Measurements from ENCODE around the gene PRR14. TPM values are rescaled to one million over a fixed set of nuclear protein-coding genes. Genes with fewer than 3 reads are reported as not detected.

Gene PRR14
- total RNA-seq, 4 donors from 2014 or later = 42.9 to 154 (median 85.5) TPM

DNA sequence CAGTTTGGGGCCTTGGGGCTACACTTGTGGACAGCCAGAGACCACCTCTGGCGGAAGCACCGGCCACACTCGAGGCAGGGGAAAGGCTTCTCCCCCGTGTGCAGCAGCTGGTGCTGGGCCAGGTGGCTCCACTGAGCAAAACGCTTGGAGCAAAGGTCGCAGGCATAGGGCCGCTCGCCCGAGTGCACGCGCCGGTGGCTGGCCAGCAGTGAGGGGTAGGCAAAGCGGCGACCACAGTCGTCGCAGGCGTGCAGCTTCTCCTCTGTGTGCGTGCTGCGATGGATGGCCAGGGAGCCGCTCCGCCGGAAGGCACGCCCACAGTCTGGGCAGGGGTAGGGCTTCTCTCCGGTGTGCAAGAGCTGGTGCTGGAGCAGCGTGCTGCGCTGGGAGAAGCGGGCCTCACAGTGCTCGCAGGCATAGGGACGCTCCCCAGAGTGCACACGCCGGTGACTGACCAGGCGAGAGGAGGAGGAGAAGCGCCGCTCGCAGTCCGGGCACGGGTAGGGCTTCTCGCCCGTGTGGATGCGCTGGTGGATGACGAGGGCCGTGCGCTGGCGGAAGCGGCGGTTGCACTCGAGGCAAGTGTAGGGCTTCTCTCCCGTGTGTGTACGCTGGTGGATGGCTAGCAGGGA lies 46.3 kb upstream of the PRR14 start:
- Histone ChIP-seq H3K4me3 (no peak overlapping the region), H3K27me3 (no peaks in the 10 kb centered on the region), H3K36me3 (peaks cover 0 to 47% (median 8%) of the 10 kb centered on the region in 4 donors), H3K9me3 (no peaks in the 10 kb centered on the region), H3K27ac (no peak overlapping the region), H3K4me1 (peaks cover 0 to 34% (median 11%) of the 10 kb centered on the region in 4 donors)
- DNase-seq = no peak
- 92% methylated on average over 49 of the region's 49 CpGs; no CpG with 5 or more reads in 1 of the 2 donors for WGBS, 2 donors (ENCODE audit: low coverage in 1 of 2)
- TF ChIP-seq POLR2AphosphoS5 (IDR thresholded peaks at IDR 0.05) (no peak), CTCF (IDR thresholded peaks at IDR 0.05) (no peak), EP300 (IDR thresholded peaks at IDR 0.05; ENCODE audit: low read depth) (no peak)
- in situ Hi-C loops (cut with MboI; ENCODE audit: low pct_ligation_motif_present in 1 of 4, low pct_unique_long_range_greater_than_20kb in 1 of 4, low sequenced_read_pairs in 3 of 4) = loop anchor here in 2 of 4 donors (10.0 kb wide), 2 partner anchors 160 to 170 kb away; partner anchors contain the start of genes DCTPP1 (in 1 of the 2) and SEPHS2 (in 1 of the 2)
- intact Hi-C loops (cut with DNase I; ENCODE audit: low total_unique reads) = no loop called here

DNA sequence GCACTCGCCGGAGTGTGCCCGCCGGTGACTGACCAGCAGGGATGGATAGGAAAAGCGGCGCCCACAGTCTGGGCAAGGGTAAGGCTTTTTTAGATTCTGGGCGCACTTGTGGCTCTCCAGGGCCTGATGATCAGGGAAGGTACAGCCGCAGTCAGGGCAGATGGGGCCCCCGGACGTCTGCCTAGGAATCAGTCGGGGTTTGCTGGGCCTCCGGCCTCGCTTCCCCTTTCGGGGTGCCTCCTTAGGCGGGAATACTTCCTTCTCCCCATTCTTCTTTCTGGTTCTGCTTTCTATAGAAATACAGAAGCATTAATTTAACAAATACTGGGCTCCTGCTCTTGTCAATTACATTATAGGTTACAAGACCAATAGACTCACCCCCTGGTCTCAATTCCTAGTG lies 45.6 kb upstream of the PRR14 start:
- H3K27me3 ChIP-seq = no peaks in the 10 kb centered on the region
- DNase-seq = no peak
- H3K36me3 ChIP-seq = peaks cover 0 to 47% (median 8%) of the 10 kb centered on the region in 4 donors
- WGBS, 2 donors (ENCODE audit: low coverage in 1 of 2) = 91 to 98% methylated on average over 8 to 15 of the region's 15 CpGs
- in situ Hi-C loops (cut with MboI; ENCODE audit: low pct_ligation_motif_present in 1 of 4, low pct_unique_long_range_greater_than_20kb in 1 of 4, low sequenced_read_pairs in 3 of 4) = loop anchor here in 2 of 4 donors (10.0 kb wide), 2 partner anchors 160 to 170 kb away; partner anchors contain the start of genes DCTPP1 (in 1 of the 2) and SEPHS2 (in 1 of the 2)
- intact Hi-C loops (cut with DNase I; ENCODE audit: low total_unique reads) = no loop called here
- TF ChIP-seq POLR2A (IDR thresholded peaks at IDR 0.05) = no peak
- TF ChIP-seq CTCF (IDR thresholded peaks at IDR 0.05) = no peak
- H3K4me3 ChIP-seq = no peak overlapping the region
- peaks cover 0 to 34% (median 12%) of the 10 kb centered on the region in 4 donors for H3K4me1 ChIP-seq
- no peak overlapping the region for H3K27ac ChIP-seq
- no peaks in the 10 kb centered on the region for H3K9me3 ChIP-seq

- Histone ChIP-seq H3K27ac (no peak overlapping the region), H3K27me3 (no peaks in the 10 kb centered on the region), H3K36me3 (peaks cover 0 to 47% (median 8%) of the 10 kb centered on the region in 4 donors), H3K4me1 (peaks cover 5 to 39% (median 17%) of the 10 kb centered on the region in 4 donors), H3K9me3 (no peaks in the 10 kb centered on the region), H3K4me3 (no peak overlapping the region)
- in situ Hi-C loops (cut with MboI; ENCODE audit: low pct_ligation_motif_present in 1 of 4, low pct_unique_long_range_greater_than_20kb in 1 of 4, low sequenced_read_pairs in 3 of 4) = loop anchor here in 2 of 4 donors (10.0 kb wide), 2 partner anchors 161 to 171 kb away; partner anchors contain the start of genes DCTPP1 (in 1 of the 2) and SEPHS2 (in 1 of the 2)
- no peak for DNase-seq
- WGBS, 2 donors (ENCODE audit: low coverage in 1 of 2) = 95% methylated on average over 3 of the region's 3 CpGs; no CpG with 5 or more reads in 1 of the 2 donors
- intact Hi-C loops (cut with DNase I; ENCODE audit: low total_unique reads) = no loop called here
- no peak for TF ChIP-seq EP300 (IDR thresholded peaks at IDR 0.05; ENCODE audit: low read depth)
- no peak for TF ChIP-seq CTCF (IDR thresholded peaks at IDR 0.05)
- TF ChIP-seq POLR2AphosphoS5 (IDR thresholded peaks at IDR 0.05) = no peak
- no peak for TF ChIP-seq POLR2A (IDR thresholded peaks at IDR 0.05)
Measured at GRCh38 chr16:30606004-30606403, 44.8 kb upstream of the PRR14 start.

DNA sequence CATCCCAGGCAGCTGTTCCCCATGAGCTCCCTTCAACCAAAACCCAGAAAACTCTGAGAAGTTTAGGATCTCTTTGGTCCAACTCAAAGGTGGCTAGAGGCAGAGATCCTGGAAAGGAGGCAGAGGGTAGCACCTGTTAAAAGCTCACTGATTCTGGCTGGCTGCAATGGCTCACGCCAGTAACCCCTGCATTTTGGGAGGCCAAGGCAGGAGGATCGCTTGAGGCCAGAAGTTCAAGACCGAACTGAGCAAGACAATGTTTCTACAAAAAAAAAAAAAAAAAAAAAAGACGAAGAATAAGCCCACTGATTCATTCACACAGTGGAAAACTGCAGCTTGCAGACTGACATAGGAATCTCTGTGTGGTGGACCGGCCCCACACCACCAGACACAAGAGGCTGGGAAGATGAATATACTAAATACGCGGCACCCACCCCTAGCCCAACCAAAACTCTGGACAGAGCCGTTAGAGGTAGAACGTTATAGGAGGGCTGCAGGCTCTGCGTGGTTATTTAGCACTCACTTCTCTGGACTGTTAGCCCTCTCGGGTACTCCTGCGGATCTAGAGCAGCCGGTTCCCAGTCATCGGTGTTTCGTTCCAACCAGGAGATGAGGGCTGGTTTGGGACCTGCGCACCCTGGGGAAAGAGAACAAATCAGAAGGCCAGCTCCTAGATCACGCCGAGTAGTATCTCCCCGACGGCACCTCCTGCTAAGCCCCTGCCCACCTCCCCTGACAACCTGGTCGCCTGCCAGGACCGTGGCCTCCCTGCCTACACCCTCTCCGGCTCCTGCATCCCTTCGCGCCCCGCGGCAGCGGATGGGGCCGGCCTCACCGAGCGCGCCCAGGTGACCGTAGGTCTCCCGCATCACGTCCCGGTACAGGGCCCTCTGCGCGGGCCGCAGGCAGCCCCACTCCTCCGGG lies 41.5 kb upstream of the PRR14 start:
- in situ Hi-C loops (cut with MboI; ENCODE audit: low pct_ligation_motif_present in 1 of 4, low pct_unique_long_range_greater_than_20kb in 1 of 4, low sequenced_read_pairs in 3 of 4) = loop anchor here in 2 of 4 donors (10.0 kb wide), 2 partner anchors 164 to 174 kb away; partner anchors contain the start of genes DCTPP1 (in 1 of the 2) and SEPHS2 (in 1 of the 2)
- Histone ChIP-seq H3K4me3 (peak overlapping the region; percentile 71 to 96 (median 89)), H3K9me3 (no peaks in the 10 kb centered on the region), H3K4me1 (peaks cover 5 to 23% (median 15%) of the 10 kb centered on the region in 4 donors), H3K36me3 (peaks cover 0 to 31% (median 4%) of the 10 kb centered on the region in 4 donors), H3K27me3 (no peaks in the 10 kb centered on the region), H3K27ac (peak overlapping the region; percentile 94 to 99 (median 98))
- intact Hi-C loops (cut with DNase I; ENCODE audit: low total_unique reads) = no loop called here
- TF ChIP-seq EP300 (IDR thresholded peaks at IDR 0.05; ENCODE audit: low read depth) (no peak), POLR2AphosphoS5 (IDR thresholded peaks at IDR 0.05) (no peak), CTCF (IDR thresholded peaks at IDR 0.05) (no peak)
- peak; percentile 58 for DNase-seq
- WGBS, 2 donors (ENCODE audit: low coverage in 1 of 2) = 17 to 44% methylated on average over 2 to 30 of the region's 40 CpGs
